K562 (cell line): ENCODE data around the gene EGFL6. TPM values are rescaled to one million over a fixed set of nuclear protein-coding genes. Genes with fewer than 3 reads are reported as not detected.

Experiments
- ATAC-seq: fragments of 200-7000 bp; cut with Tn5 transposase; 3 replicates; pipeline ENCODE4 v1.9.1; 2020; ENCODE audit warnings: moderate library complexity
- BruUV-seq: library from RNA; stranded (reverse); fragments of 400-500 nt; replicated peaks from 2 replicates; lab custom pipeline; 2021; lab: Mats Ljungman, UMichigan
- CTCF ChIA-PET: fragments of 300-600 bp; formaldehyde crosslinking; extraction: SDS; loops from one replicate; lab custom pipeline; 2021; ENCODE audit warnings: low intra/inter-chr PET ratio; lab: Yijun Ruan, JAX
- POLR2A ChIA-PET: fragments of 300-600, 350-650 bp; sonication (Branson Sonifier 250); formaldehyde crosslinking; extraction: SDS; loops from one replicate; lab custom pipeline; 2021; ENCODE audit warnings: antibody characterized with exemption, inconsistent platforms; lab: Yijun Ruan, JAX
- DNase-seq, 4 experiments: peaks; one replicate each; pipeline versions ENCODE4 v3.0.0 to v3.0.0-alpha.2; 2011 to 2018; ENCODE audit warnings: low spot score in 3 of 4, mixed read lengths in 3 of 4; ENCODE audit errors: extremely low read depth in 1 of 4
- FAIRE-seq: peaks from 2 replicates; lab custom pipeline; 2011; peaks lifted over from hg19 to GRCh38; lab: Jason Lieb, UNC
- H2AFZ ChIP-seq: 2 replicates; pipeline ENCODE4 v1.6.0; 2011; ENCODE audit warnings: low read depth, low read length, control low read depth, inconsistent platforms
- H3K27ac ChIP-seq: fragments of 200-600 bp; 3 replicates; pipeline ENCODE4 v1.8.0; 2011; ENCODE audit warnings: low read depth, mild to moderate bottlenecking, control low read depth, inconsistent platforms, low read length, moderate library complexity, mixed read lengths; ENCODE audit errors: extremely low read depth
- H3K27me3 ChIP-seq, 2 experiments: fragments of 300-600 bp in 1 of 2; 2 replicates in 1 of 2; 3 replicates in 1 of 2; pipeline versions ENCODE4 v1.6.0 to v1.8.0; 2011; ENCODE audit warnings: inconsistent platforms in 2 of 2, low read length in 2 of 2, mild to moderate bottlenecking in 1 of 2, mixed read lengths in 1 of 2, moderate library complexity in 1 of 2; ENCODE audit not compliant: control insufficient read depth in 2 of 2, insufficient read depth in 2 of 2
- H3K36me3 ChIP-seq: fragments of 300-600 bp; 3 replicates; pipeline ENCODE4 v1.8.0; 2011; ENCODE audit warnings: mild to moderate bottlenecking, low read length, inconsistent platforms; ENCODE audit not compliant: control insufficient read depth, insufficient read depth
- H3K4me1 ChIP-seq, 2 experiments: fragments of 200-600 bp in 1 of 2; replicated peaks in 1 of 2; 2 replicates in 1 of 2; 3 replicates in 1 of 2; pipeline versions ENCODE4 v1.5.1 to v1.8.0; 2011; ENCODE audit warnings: inconsistent platforms in 2 of 2, low read length in 2 of 2, mild to moderate bottlenecking in 1 of 2, mixed read lengths in 1 of 2, moderate library complexity in 1 of 2; ENCODE audit not compliant: control insufficient read depth in 2 of 2, insufficient read depth in 2 of 2
- H3K4me2 ChIP-seq: 2 replicates; pipeline ENCODE4 v1.6.1; 2011; ENCODE audit warnings: low read length, control low read depth, inconsistent platforms, mixed read lengths; ENCODE audit not compliant: insufficient read depth
- H3K4me3 ChIP-seq: fragments of 200-600 bp; sonication (generic), shearing (Covaris generic); 2 replicates; pipeline ENCODE4 v1.5.1; 2016; ENCODE audit warnings: control low read depth, inconsistent platforms
- H3K79me2 ChIP-seq: fragments of 200-600 bp; 3 replicates; pipeline ENCODE4 v1.8.0; 2011; ENCODE audit warnings: low read length, inconsistent platforms; ENCODE audit not compliant: control insufficient read depth, insufficient read depth
- H3K9ac ChIP-seq, 2 experiments: 2 replicates each; pipeline versions ENCODE4 v1.6.0 to v1.6.1; 2011; ENCODE audit warnings: low read depth in 2 of 2, low read length in 2 of 2, control low read depth in 1 of 2, inconsistent platforms in 1 of 2, mild to moderate bottlenecking in 1 of 2, mixed read lengths in 1 of 2; ENCODE audit not compliant: insufficient read depth in 1 of 2
- H3K9me1 ChIP-seq: one replicate; pipeline ENCODE4 v1.6.0; 2011; ENCODE audit warnings: inconsistent platforms, mild to moderate bottlenecking, low read length, moderate library complexity; ENCODE audit not compliant: control insufficient read depth, insufficient read depth
- H3K9me3 ChIP-seq: replicated peaks from 2 replicates; pipeline ENCODE4 v1.5.1; 2011; ENCODE audit warnings: low read depth, low read length, inconsistent platforms; ENCODE audit not compliant: control insufficient read depth, insufficient read depth
- H4K20me1 ChIP-seq: replicated peaks from 2 replicates; pipeline ENCODE4 v1.6.1; 2011; ENCODE audit warnings: low read length, inconsistent platforms, mixed read lengths; ENCODE audit not compliant: control insufficient read depth, insufficient read depth
- CCNT2 ChIP-seq: IDR thresholded peaks from 2 replicates; pipeline ENCODE4 v1.6.1; 2011; ENCODE audit warnings: borderline replicate concordance, low read depth, mild to moderate bottlenecking, moderate library complexity, mixed read lengths, low read length; ENCODE audit not compliant: insufficient read length; ENCODE audit errors: extremely low read depth
- ERF ChIP-seq: fragments of 450-650 bp; formaldehyde crosslinking; IDR thresholded peaks from 2 replicates; pipeline ENCODE4 v1.4.0; 2020; ENCODE audit warnings: mild to moderate bottlenecking, mixed read lengths
- GABPB2 ChIP-seq: fragments of 250-450 bp; sonication (Bioruptor Pico); conservative IDR thresholded peaks from 2 replicates; pipeline ENCODE4 v1.5.1; 2021; ENCODE audit warnings: mild to moderate bottlenecking
- HMG20A ChIP-seq: fragments of 450-650 bp; formaldehyde crosslinking; conservative IDR thresholded peaks from 2 replicates; pipeline ENCODE4 v1.4.0; 2020; ENCODE audit warnings: mild to moderate bottlenecking, mixed read lengths
- HNRNPH1 ChIP-seq: fragments of 200-400 bp; formaldehyde crosslinking; optimal IDR thresholded peaks from 2 replicates; pipeline ENCODE3; 2017; ENCODE audit warnings: low read depth, mild to moderate bottlenecking, low read length, moderate library complexity
- NCOA1 ChIP-seq: fragments of 450-650 bp; IDR thresholded peaks from 2 replicates; pipeline ENCODE4 v1.6.1; 2016; ENCODE audit warnings: low read depth
- NR2F6 ChIP-seq: fragments of 450-650 bp; formaldehyde crosslinking; IDR thresholded peaks from 2 replicates; pipeline ENCODE4 v1.4.0; 2020; ENCODE audit warnings: mild to moderate bottlenecking
- POLR2A ChIP-seq: fragments of 450-650 bp; conservative IDR thresholded peaks from 2 replicates; pipeline ENCODE4 v1.6.1; 2016
- RBBP5 ChIP-seq: fragments of 200-600 bp; sonication (generic); IDR thresholded peaks from 2 replicates; pipeline ENCODE4 v1.6.1; 2012; ENCODE audit warnings: borderline replicate concordance, mild to moderate bottlenecking, low read length, control low read depth, inconsistent platforms; ENCODE audit not compliant: insufficient read depth, poor library complexity, severe bottlenecking
- RFX1 ChIP-seq: fragments of 450-650 bp; IDR thresholded peaks from 2 replicates; pipeline ENCODE4 v1.6.1; 2016; ENCODE audit warnings: mild to moderate bottlenecking, moderate library complexity
- RNF2 ChIP-seq: sonication (generic); IDR thresholded peaks from 2 replicates; pipeline ENCODE4 v1.6.1; 2016
- SP1 ChIP-seq: sonication (generic); formaldehyde crosslinking; IDR thresholded peaks from 2 replicates; pipeline ENCODE4 v1.8.1; 2022; ENCODE audit warnings: mild to moderate bottlenecking, missing genetic modification reagents
- ZBTB7A ChIP-seq: IDR thresholded peaks from 2 replicates; pipeline ENCODE4 v1.6.1; 2011; ENCODE audit warnings: low read depth, mild to moderate bottlenecking, low read length, moderate library complexity, borderline replicate concordance; ENCODE audit not compliant: control insufficient read depth
- WGBS: fragments of 100-300 bp; shearing (Covaris generic); methylation state at CpG from one replicate; pipeline ENCODE4 v1.1.6; 2016; ENCODE audit warnings: low coverage, mixed read lengths; ENCODE audit not compliant: insufficient coverage; ENCODE audit errors: missing lambda C conversion rate; 5-methylcytosine and 5-hydroxymethylcytosine counted together
- in situ Hi-C: fragments of 300-500 bp; cut with MboI; formaldehyde crosslinking; loops from 4 replicates; pipeline ENCODE4 v1.15.0; 2018; ENCODE audit warnings: inconsistent platforms, mixed read lengths
- intact Hi-C: fragments of 100-400 bp; cut with micrococcal nuclease; formaldehyde crosslinking; loops from 2 replicates; pipeline ENCODE4 v1.14.2; 2022
- polyA plus RNA-seq, 8 experiments: library from polyadenylated mRNA; depleted of rRNA in 4 of 8; stranded (reverse) in 5 of 8; unstranded in 3 of 8; fragments of >200 nt; fragmentation: Nextera tagmentation in 2 of 8; fragmentation: Illumina TruSeq in 1 of 8; extraction: Ambion mirVana in 2 of 8; extraction: Trizol in 1 of 8; gene quantifications; 2 replicates each; pipeline versions ENCODE4 v1.2.1 to v1.2.3, GENCODE V29; 2011 to 2014; ENCODE audit warnings: inconsistent platforms in 1 of 8, missing spikeins in 1 of 8
- total RNA-seq, 7 experiments: library from RNA; depleted of rRNA in 6 of 7; stranded (reverse); fragments of >200 nt in 6 of 7; fragmentation: Illumina TruSeq in 2 of 7; extraction: Trizol in 2 of 7; gene quantifications; 2 replicates each; pipeline versions ENCODE4 v1.2.1 to v1.2.3, GENCODE V29; 2011 to 2021; ENCODE audit warnings: low replicate concordance in 1 of 7
- TF ChIP-seq, protein P1 (sequence below): sonication (generic); formaldehyde crosslinking; IDR thresholded peaks from 2 replicates; pipeline ENCODE4 v1.9.0; 2022; ENCODE audit warnings: mild to moderate bottlenecking, missing genetic modification reagents
- TF ChIP-seq, protein P2 (sequence below): fragments of 450-650 bp; IDR thresholded peaks from 2 replicates; pipeline ENCODE4 v1.6.1; 2016; ENCODE audit warnings: antibody characterized with exemption
- TF ChIP-seq, protein P3 (sequence below): sonication (generic); formaldehyde crosslinking; IDR thresholded peaks from 2 replicates; pipeline ENCODE4 v1.8.0; 2023; ENCODE audit warnings: missing genetic modification reagents, mild to moderate bottlenecking, borderline replicate concordance

Gene EGFL6
- total and polyA plus RNA-seq, 9 of the 15 experiments (the other 6 are each of a cell fraction or from before 2014, with no cell fraction given): 0.01 TPM; not detected in 8

DNA sequence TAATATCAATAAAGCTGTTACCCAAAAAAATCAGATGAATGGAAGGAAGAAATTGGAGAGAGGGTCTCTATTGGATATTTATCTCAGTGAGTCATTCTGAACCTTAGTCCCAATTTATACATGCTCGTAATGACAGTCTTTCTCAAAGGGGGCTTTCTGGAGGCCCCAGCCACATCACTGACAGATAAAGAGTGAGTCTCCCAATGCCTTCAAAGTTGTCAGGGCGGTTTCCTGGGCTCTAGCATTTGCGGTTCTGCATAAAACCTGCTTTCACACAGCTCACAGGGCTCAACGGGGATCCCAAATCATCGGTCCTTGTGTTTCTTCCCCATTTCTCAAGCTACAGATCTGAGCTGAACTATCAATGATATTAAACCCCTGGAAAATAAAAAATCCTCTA is 100.8 kb downstream of the EGFL6 start:
- FAIRE-seq (no peak), DNase-seq (no peak), ATAC-seq (no peak)
- H3K27me3 ChIP-seq: no peaks in the 10 kb centered on the region
- no peak overlapping the region for H3K4me2 ChIP-seq
- H2AFZ ChIP-seq: no peak overlapping the region
- in situ Hi-C loops (loop anchor here (25.0 kb wide), 1 partner anchor 708 kb away; no protein-coding TSS in a partner anchor), intact Hi-C loops (no loop called here)
- WGBS: 89% methylated on average over 5 of the region's 5 CpGs
- ChIA-PET POLR2A (interaction anchor here (0.6 to 1.3 kb wide), 3 partner anchors 18 to 62 kb away, joined by 3 to 8 read pairs (median 3); partner anchors contain the start of gene RAB9A), CTCF (interaction anchor here (0.7 kb wide), 1 partner anchor 63 kb away, joined by 3 read pairs; no protein-coding TSS in a partner anchor)
- no peak overlapping the region for H3K27ac ChIP-seq
- H3K4me3 ChIP-seq: no peak overlapping the region
- H3K9ac ChIP-seq: no peak overlapping the region
- H3K9me3 ChIP-seq: no peaks in the 10 kb centered on the region
- no peaks in the 10 kb centered on the region for H4K20me1 ChIP-seq
- H3K79me2 ChIP-seq: no peaks in the 10 kb centered on the region
- H3K4me1 ChIP-seq: peaks cover 0 to 3% of the 10 kb centered on the region in 2 experiments; a peak in 3 of 5 replicates
- H3K9me1 ChIP-seq: no peaks in the 10 kb centered on the region
- no TSS peak for BruUV-seq
- no peaks in the 10 kb centered on the region for H3K36me3 ChIP-seq
- TF ChIP-seq ERF (CRISPR knock-in tag) (no peak), HNRNPH1 (no peak), HMG20A (CRISPR knock-in tag) (no peak), POLR2A (no peak), ZBTB7A (no peak), RFX1 (no peak), NCOA1 (no peak), GABPB2 (CRISPR knock-in tag) (no peak), RNF2 (no peak), CCNT2 (no peak), SP1 (no peak), NR2F6 (CRISPR knock-in tag) (no peak), RBBP5 (no peak)
- TF ChIP-seq, protein P1, sequence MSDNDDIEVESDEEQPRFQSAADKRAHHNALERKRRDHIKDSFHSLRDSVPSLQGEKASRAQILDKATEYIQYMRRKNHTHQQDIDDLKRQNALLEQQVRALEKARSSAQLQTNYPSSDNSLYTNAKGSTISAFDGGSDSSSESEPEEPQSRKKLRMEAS (CRISPR knock-in tag): no peak
- TF ChIP-seq, protein P2, sequence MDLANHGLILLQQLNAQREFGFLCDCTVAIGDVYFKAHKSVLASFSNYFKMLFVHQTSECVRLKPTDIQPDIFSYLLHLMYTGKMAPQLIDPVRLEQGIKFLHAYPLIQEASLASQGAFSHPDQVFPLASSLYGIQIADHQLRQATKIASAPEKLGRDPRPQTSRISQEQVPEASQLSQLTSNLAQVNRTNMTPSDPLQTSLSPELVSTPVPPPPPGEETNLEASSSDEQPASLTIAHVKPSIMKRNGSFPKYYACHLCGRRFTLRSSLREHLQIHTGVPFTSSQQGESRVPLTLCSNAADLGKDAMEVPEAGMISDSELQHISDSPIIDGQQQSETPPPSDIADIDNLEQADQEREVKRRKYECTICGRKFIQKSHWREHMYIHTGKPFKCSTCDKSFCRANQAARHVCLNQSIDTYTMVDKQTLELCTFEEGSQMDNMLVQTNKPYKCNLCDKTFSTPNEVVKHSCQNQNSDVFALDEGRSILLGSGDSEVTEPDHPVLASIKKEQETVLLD: no peak
- TF ChIP-seq, protein P3, sequence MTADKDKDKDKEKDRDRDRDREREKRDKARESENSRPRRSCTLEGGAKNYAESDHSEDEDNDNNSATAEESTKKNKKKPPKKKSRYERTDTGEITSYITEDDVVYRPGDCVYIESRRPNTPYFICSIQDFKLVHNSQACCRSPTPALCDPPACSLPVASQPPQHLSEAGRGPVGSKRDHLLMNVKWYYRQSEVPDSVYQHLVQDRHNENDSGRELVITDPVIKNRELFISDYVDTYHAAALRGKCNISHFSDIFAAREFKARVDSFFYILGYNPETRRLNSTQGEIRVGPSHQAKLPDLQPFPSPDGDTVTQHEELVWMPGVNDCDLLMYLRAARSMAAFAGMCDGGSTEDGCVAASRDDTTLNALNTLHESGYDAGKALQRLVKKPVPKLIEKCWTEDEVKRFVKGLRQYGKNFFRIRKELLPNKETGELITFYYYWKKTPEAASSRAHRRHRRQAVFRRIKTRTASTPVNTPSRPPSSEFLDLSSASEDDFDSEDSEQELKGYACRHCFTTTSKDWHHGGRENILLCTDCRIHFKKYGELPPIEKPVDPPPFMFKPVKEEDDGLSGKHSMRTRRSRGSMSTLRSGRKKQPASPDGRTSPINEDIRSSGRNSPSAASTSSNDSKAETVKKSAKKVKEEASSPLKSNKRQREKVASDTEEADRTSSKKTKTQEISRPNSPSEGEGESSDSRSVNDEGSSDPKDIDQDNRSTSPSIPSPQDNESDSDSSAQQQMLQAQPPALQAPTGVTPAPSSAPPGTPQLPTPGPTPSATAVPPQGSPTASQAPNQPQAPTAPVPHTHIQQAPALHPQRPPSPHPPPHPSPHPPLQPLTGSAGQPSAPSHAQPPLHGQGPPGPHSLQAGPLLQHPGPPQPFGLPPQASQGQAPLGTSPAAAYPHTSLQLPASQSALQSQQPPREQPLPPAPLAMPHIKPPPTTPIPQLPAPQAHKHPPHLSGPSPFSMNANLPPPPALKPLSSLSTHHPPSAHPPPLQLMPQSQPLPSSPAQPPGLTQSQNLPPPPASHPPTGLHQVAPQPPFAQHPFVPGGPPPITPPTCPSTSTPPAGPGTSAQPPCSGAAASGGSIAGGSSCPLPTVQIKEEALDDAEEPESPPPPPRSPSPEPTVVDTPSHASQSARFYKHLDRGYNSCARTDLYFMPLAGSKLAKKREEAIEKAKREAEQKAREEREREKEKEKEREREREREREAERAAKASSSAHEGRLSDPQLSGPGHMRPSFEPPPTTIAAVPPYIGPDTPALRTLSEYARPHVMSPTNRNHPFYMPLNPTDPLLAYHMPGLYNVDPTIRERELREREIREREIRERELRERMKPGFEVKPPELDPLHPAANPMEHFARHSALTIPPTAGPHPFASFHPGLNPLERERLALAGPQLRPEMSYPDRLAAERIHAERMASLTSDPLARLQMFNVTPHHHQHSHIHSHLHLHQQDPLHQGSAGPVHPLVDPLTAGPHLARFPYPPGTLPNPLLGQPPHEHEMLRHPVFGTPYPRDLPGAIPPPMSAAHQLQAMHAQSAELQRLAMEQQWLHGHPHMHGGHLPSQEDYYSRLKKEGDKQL (CRISPR knock-in tag): no peak
